Measurements from ENCODE around the gene LAMA2.

The LAMA2 gene, protein sequence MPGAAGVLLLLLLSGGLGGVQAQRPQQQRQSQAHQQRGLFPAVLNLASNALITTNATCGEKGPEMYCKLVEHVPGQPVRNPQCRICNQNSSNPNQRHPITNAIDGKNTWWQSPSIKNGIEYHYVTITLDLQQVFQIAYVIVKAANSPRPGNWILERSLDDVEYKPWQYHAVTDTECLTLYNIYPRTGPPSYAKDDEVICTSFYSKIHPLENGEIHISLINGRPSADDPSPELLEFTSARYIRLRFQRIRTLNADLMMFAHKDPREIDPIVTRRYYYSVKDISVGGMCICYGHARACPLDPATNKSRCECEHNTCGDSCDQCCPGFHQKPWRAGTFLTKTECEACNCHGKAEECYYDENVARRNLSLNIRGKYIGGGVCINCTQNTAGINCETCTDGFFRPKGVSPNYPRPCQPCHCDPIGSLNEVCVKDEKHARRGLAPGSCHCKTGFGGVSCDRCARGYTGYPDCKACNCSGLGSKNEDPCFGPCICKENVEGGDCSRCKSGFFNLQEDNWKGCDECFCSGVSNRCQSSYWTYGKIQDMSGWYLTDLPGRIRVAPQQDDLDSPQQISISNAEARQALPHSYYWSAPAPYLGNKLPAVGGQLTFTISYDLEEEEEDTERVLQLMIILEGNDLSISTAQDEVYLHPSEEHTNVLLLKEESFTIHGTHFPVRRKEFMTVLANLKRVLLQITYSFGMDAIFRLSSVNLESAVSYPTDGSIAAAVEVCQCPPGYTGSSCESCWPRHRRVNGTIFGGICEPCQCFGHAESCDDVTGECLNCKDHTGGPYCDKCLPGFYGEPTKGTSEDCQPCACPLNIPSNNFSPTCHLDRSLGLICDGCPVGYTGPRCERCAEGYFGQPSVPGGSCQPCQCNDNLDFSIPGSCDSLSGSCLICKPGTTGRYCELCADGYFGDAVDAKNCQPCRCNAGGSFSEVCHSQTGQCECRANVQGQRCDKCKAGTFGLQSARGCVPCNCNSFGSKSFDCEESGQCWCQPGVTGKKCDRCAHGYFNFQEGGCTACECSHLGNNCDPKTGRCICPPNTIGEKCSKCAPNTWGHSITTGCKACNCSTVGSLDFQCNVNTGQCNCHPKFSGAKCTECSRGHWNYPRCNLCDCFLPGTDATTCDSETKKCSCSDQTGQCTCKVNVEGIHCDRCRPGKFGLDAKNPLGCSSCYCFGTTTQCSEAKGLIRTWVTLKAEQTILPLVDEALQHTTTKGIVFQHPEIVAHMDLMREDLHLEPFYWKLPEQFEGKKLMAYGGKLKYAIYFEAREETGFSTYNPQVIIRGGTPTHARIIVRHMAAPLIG (N-terminal part only)

DNA sequence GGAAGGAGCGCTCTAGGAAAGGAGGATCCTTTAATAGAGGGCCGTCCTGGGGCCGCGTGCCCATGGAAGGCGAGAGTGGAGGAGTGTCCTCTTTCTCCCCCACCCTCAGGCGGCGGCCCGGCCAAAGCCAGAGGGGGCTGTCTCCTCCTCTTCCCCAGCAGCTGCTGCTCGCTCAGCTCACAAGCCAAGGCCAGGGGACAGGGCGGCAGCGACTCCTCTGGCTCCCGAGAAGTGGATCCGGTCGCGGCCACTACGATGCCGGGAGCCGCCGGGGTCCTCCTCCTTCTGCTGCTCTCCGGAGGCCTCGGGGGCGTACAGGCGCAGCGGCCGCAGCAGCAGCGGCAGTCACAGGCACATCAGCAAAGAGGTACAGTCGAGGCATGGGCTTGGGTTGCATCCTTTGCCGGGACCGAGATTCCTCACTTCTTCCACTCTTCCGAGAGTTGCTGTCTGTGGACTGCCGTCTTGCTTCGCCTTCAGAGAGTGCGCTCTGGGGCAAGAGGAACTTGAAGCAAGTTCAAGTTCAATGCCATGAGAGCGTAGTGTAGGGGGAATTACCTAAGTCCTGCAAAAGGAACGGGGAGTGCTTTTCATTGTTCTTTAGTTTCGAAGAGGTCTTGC lies at the start of gene LAMA2:
TSS of gene LAMA2 (plus strand) at position 148 of the 621 bp plus-strand sequence. CDS start at position 256, 108 bp downstream.
- peak; percentile 82 for DNase-seq (ENCODE audit: low read depth)
- peak within 1 kb of the TSS; percentile 75 for H3K4me3 ChIP-seq (replicated peaks; ENCODE audit: low read depth, low read length)
- TF ChIP-seq, protein P1, sequence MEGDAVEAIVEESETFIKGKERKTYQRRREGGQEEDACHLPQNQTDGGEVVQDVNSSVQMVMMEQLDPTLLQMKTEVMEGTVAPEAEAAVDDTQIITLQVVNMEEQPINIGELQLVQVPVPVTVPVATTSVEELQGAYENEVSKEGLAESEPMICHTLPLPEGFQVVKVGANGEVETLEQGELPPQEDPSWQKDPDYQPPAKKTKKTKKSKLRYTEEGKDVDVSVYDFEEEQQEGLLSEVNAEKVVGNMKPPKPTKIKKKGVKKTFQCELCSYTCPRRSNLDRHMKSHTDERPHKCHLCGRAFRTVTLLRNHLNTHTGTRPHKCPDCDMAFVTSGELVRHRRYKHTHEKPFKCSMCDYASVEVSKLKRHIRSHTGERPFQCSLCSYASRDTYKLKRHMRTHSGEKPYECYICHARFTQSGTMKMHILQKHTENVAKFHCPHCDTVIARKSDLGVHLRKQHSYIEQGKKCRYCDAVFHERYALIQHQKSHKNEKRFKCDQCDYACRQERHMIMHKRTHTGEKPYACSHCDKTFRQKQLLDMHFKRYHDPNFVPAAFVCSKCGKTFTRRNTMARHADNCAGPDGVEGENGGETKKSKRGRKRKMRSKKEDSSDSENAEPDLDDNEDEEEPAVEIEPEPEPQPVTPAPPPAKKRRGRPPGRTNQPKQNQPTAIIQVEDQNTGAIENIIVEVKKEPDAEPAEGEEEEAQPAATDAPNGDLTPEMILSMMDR (IDR thresholded peaks at IDR 0.05; ENCODE audit: low read length, missing control alignments): no peak

DNA sequence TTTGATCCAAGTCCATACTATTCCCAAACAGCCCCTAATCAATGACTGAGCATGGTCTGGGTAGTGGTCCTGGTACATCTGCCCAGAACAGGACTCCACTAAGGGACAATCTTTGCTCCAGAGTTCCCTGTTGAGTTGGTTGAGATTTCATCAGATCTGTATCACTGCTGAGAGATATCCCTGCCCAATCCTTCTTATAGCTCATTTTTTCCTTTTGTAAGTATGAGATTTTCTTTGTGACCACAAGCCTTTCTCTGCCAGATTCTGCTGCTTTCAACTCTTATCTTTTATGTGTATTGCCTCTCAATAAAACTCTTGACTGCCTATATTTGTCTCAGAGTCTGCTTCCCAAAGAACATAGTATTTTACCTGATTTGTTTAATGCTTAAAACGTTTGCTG lies 46.2 kb upstream of the LAMA2 start:
- no peak for DNase-seq (ENCODE audit: low read depth)
- no peak overlapping the region for H3K4me3 ChIP-seq (replicated peaks; ENCODE audit: low read depth, low read length)
- TF ChIP-seq, protein P1 (IDR thresholded peaks at IDR 0.05; ENCODE audit: low read length, missing control alignments): no peak

DNA sequence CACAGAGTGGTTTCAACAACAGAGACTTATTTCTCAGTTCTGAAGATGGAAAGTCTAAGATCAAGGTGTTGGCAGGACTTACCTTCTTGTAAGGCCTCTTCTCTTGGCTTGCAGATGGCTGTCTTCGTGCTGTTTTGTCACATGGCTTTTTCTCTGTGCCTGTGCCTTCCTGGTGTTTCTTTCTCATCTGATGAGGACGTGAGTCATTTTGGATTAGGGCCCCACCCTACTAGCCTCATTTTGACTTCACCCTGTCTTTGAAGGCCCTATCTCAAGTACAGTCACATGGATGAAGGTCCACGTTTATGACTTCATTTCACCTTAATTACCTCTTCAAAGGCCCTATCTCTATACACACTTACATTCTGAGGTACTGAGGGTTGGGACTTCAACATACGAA lies 41.4 kb upstream of the LAMA2 start:
- no peak for DNase-seq (ENCODE audit: low read depth)
- TF ChIP-seq, protein P1 (IDR thresholded peaks at IDR 0.05; ENCODE audit: low read length, missing control alignments): no peak

DNA sequence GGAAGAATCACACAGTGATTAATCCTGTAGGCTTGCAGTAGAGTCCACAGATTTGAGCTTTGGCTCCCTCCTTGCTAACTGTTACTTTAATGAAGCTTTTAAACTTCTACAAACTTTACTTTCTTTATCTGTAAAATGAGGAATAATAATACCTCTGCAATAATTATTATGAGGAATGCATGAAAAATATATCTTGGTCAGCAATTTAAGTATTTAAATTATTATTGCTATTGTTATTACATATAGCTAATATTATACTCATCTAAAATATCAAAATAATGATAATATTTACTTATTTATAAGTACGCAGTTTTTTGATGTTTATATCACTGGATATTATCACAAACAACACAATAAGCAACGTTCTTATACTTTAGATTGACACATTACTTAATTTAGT lies 38.3 kb upstream of the LAMA2 start:
- no peak overlapping the region for H3K4me3 ChIP-seq (replicated peaks; ENCODE audit: low read depth, low read length)
- TF ChIP-seq, protein P1 (IDR thresholded peaks at IDR 0.05; ENCODE audit: low read length, missing control alignments): no peak
- DNase-seq (ENCODE audit: low read depth): no peak

More for the DNA sequence above, 41.4 kb upstream of the LAMA2 start:
- H3K4me3 ChIP-seq (replicated peaks; ENCODE audit: low read depth, low read length): no peak overlapping the region

DNA sequence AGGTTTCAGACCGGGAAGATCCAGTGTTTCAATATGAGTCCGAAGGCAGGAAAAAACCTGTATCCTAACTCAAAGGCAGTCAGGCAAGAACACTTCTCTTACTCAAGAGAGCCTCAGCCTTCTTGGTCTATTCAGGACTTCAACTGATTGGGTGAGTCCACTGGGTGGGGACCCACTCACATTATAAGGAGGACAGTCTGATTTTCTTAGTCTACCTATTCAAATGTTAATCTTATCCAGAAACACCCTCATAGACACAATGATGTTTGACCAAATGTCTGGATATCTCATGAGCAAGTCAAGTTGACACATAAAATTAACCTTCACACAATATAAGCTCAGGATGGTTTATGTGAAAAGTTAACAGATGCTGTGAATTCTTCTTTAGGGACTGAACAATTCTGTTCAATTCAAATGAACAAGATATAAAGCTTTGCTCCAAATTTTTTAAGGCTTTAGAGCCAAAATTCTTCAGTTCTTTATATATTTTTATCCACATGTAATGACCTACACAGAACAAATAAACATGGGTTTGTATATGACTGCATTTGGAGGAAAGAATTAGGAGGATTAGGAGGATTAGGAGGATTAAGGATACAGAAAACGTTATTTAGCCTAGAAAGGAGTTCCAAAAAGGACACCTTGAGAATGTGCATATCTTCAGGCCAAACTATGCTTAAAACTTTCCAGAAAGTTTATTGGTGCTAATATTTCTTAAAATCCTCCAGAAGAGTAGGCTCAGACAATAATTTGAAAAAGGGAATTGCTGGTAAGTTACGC lies 35.3 kb upstream of the LAMA2 start:
- TF ChIP-seq, protein P1 (IDR thresholded peaks at IDR 0.05; ENCODE audit: low read length, missing control alignments): no peak
- no peak overlapping the region for H3K4me3 ChIP-seq (replicated peaks; ENCODE audit: low read depth, low read length)
- no peak for DNase-seq (ENCODE audit: low read depth)

Measured in fibroblast of pulmonary artery (primary cell).